Measurements from ENCODE around the gene CNTRL. TPM values are rescaled to one million over a fixed set of nuclear protein-coding genes. Genes with fewer than 3 reads are reported as not detected.
"Not testable (repeated sequence)": the region's sequence is repeated elsewhere in the genome, so short reads cannot be mapped to it uniquely, and the experiment has no call there.

Gene CNTRL
- total RNA-seq, 1 donor from 2014 or later: 23.3 TPM

DNA sequence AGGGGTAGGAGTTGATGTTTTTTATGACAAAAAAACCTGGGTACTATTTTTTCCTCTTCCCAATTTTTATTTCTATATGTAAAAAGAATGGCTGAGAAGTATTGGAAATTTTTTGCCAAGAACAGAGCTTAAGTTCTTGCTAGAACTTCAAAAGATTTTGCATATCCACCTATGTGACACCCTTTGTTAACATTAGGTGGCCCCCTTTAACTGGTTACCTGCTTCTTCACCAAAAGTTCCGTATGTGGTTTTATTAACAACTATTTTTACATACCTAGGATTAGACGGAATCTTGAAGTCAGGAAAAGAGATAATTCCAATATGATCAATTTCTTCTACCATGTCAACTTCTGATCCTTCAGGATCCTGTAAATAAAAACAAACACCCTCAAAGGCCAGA, 40.2 kb upstream of the CNTRL start:
- TF ChIP-seq, protein P1, sequence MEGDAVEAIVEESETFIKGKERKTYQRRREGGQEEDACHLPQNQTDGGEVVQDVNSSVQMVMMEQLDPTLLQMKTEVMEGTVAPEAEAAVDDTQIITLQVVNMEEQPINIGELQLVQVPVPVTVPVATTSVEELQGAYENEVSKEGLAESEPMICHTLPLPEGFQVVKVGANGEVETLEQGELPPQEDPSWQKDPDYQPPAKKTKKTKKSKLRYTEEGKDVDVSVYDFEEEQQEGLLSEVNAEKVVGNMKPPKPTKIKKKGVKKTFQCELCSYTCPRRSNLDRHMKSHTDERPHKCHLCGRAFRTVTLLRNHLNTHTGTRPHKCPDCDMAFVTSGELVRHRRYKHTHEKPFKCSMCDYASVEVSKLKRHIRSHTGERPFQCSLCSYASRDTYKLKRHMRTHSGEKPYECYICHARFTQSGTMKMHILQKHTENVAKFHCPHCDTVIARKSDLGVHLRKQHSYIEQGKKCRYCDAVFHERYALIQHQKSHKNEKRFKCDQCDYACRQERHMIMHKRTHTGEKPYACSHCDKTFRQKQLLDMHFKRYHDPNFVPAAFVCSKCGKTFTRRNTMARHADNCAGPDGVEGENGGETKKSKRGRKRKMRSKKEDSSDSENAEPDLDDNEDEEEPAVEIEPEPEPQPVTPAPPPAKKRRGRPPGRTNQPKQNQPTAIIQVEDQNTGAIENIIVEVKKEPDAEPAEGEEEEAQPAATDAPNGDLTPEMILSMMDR (IDR thresholded peaks at IDR 0.05; ENCODE audit: unreplicated experiment): no peak
- Mint-ChIP-seq H3K4me3 (no peak overlapping the region), H3K36me3 (no peaks in the 10 kb centered on the region), H3K9me3 (no peaks in the 10 kb centered on the region), H3K4me1 (no peaks in the 10 kb centered on the region), H3K27ac (no peak overlapping the region), H3K27me3 (ENCODE audit: low read depth) (no peaks in the 10 kb centered on the region)
- DNase-seq (ENCODE audit: low spot score in 2 of 2, unreplicated experiment in 2 of 2): no peak

- not testable (repeated sequence) for DNase-seq (ENCODE audit: low spot score in 2 of 2, unreplicated experiment in 2 of 2); H3K9me3 Mint-ChIP-seq; H3K4me3 Mint-ChIP-seq; H3K27ac Mint-ChIP-seq; H3K4me1 Mint-ChIP-seq; H3K36me3 Mint-ChIP-seq; H3K27me3 Mint-ChIP-seq (ENCODE audit: low read depth)
Measured at GRCh38 chr9:121035717-121036116, 39.0 kb upstream of the CNTRL start.

DNA sequence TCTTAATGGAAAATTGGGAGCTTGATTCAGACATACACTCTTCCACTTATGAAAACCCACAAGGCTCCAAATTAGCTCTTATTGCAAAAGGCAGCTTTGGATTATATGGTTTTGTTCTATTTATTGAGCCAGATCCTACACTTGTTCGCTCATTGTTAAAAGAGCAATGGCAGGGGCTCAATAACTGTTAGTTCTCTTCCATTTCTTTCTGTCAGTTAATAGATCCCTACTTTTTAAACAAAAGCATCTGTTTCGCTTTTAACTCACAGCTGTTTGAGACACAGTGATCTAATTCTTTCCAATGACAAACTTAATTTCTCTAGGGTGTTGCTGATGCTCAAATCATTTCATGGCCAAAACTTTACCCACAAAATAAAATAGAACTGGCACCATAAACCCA, 36.4 kb upstream of the CNTRL start:
- H3K4me3 Mint-ChIP-seq: no peak overlapping the region
- H3K4me1 Mint-ChIP-seq: no peaks in the 10 kb centered on the region
- no peak for DNase-seq (ENCODE audit: low spot score in 2 of 2, unreplicated experiment in 2 of 2)
- TF ChIP-seq, protein P1 (IDR thresholded peaks at IDR 0.05; ENCODE audit: unreplicated experiment): no peak
- H3K9me3 Mint-ChIP-seq: no peaks in the 10 kb centered on the region
- no peaks in the 10 kb centered on the region for H3K36me3 Mint-ChIP-seq
- no peaks in the 10 kb centered on the region for H3K27me3 Mint-ChIP-seq (ENCODE audit: low read depth)
- no peak overlapping the region for H3K27ac Mint-ChIP-seq

- no peaks in the 10 kb centered on the region for H3K27me3 Mint-ChIP-seq (ENCODE audit: low read depth)
- no peak overlapping the region for H3K4me3 Mint-ChIP-seq
- no peaks in the 10 kb centered on the region for H3K4me1 Mint-ChIP-seq
- no peak for DNase-seq (ENCODE audit: low spot score in 2 of 2, unreplicated experiment in 2 of 2)
- H3K9me3 Mint-ChIP-seq: no peaks in the 10 kb centered on the region
- H3K36me3 Mint-ChIP-seq: no peaks in the 10 kb centered on the region
- no peak overlapping the region for H3K27ac Mint-ChIP-seq
- TF ChIP-seq, protein P1 (IDR thresholded peaks at IDR 0.05; ENCODE audit: unreplicated experiment): no peak
Measured at GRCh38 chr9:121038804-121039203, 36.0 kb upstream of the CNTRL start.

GRCh38 chr9:121048175-121048574, 26.6 kb upstream of the CNTRL start:
- H3K9me3 Mint-ChIP-seq: no peaks in the 10 kb centered on the region
- H3K36me3 Mint-ChIP-seq: no peaks in the 10 kb centered on the region
- H3K4me3 Mint-ChIP-seq: no peak overlapping the region
- DNase-seq (ENCODE audit: low spot score in 2 of 2, unreplicated experiment in 2 of 2): no peak
- peaks cover 5% of the 10 kb centered on the region for H3K4me1 Mint-ChIP-seq
- no peak overlapping the region for H3K27ac Mint-ChIP-seq
- TF ChIP-seq, protein P1 (IDR thresholded peaks at IDR 0.05; ENCODE audit: unreplicated experiment): no peak
- no peaks in the 10 kb centered on the region for H3K27me3 Mint-ChIP-seq (ENCODE audit: low read depth)

DNA sequence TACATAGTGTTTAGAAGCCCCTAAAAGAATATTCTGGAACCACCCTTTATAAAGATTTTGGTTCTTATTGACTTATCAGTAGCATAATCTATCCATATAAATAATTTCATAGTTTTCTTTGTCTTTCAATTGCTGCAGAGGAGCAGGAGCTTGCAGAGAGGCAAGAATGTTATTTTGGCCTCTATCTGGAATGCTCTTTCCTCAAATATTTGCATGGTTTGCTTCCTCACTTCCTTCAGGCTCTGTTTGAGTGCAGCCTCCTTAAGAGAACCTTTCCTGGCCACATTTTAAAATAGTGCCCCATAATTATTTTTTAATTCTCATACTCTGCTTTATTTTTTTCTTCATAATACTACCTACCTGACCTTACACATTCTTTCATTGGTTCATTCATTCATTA, 26.1 kb upstream of the CNTRL start:
- Mint-ChIP-seq H3K27ac (no peak overlapping the region), H3K4me3 (no peak overlapping the region), H3K36me3 (no peaks in the 10 kb centered on the region), H3K27me3 (ENCODE audit: low read depth) (no peaks in the 10 kb centered on the region), H3K4me1 (peaks cover 5% of the 10 kb centered on the region), H3K9me3 (no peaks in the 10 kb centered on the region)
- TF ChIP-seq, protein P1 (IDR thresholded peaks at IDR 0.05; ENCODE audit: unreplicated experiment): no peak
- DNase-seq (ENCODE audit: low spot score in 2 of 2, unreplicated experiment in 2 of 2): no peak
